ENCODE measurements around the gene LARGE2. TPM values are rescaled to one million over a fixed set of nuclear protein-coding genes. Genes with fewer than 3 reads are reported as not detected.
A peak's percentile ranks its signal among the peaks of the same experiment; 100 is the strongest.

LARGE2 gene
- under 1 TPM; 0.54 to 0.64 TPM for total RNA-seq

- Mint-ChIP-seq H3K9me3 (ENCODE audit: low read depth) (no peaks in the 10 kb centered on the region), H3K27me3 (peaks cover 19% of the 10 kb centered on the region), H3K27ac (no peak within 1 kb of the TSS), H3K4me1 (peaks cover 22% of the 10 kb centered on the region), H3K4me3 (peak within 1 kb of the TSS; percentile 42), H3K36me3 (no peaks in the 10 kb centered on the region)
- ATAC-seq (no peak), DNase-seq (no peak)
- CTCF ChIA-PET, result no interaction called here
Observed at GRCh38 chr11:45922425-45923082, at the start of gene LARGE2. Gene LARGE2 (plus strand): TSS chr11:45922656. CDS start chr11:45922883, 227 bp downstream.

GRCh38 chr11:45876401-45876800, 46.1 kb upstream of the LARGE2 start:
- CTCF ChIA-PET, result interaction anchor here (1.3 to 1.4 kb wide), 2 partner anchors 88 to 105 kb away, joined by 4 read pairs; no protein-coding TSS in a partner anchor
- H3K36me3 Mint-ChIP-seq, result peaks cover 6% of the 10 kb centered on the region
- H3K4me3 Mint-ChIP-seq, result no peak overlapping the region
- no peaks in the 10 kb centered on the region for H3K9me3 Mint-ChIP-seq (ENCODE audit: low read depth)
- ATAC-seq (no peak), DNase-seq (no peak)
- no peak overlapping the region for H3K27ac Mint-ChIP-seq
- H3K27me3 Mint-ChIP-seq, result no peaks in the 10 kb centered on the region
- H3K4me1 Mint-ChIP-seq, result no peaks in the 10 kb centered on the region

- DNase-seq (no peak), ATAC-seq (no peak)
- CTCF ChIA-PET, result no interaction called here
- no peaks in the 10 kb centered on the region for H3K4me1 Mint-ChIP-seq
- no peaks in the 10 kb centered on the region for H3K27me3 Mint-ChIP-seq
- H3K36me3 Mint-ChIP-seq, result peaks cover 5% of the 10 kb centered on the region
- no peak overlapping the region for H3K27ac Mint-ChIP-seq
- no peaks in the 10 kb centered on the region for H3K9me3 Mint-ChIP-seq (ENCODE audit: low read depth)
- H3K4me3 Mint-ChIP-seq, result no peak overlapping the region
Observed at GRCh38 chr11:45877221-45877620, 45.2 kb upstream of the LARGE2 start.

GRCh38 chr11:45877845-45878244, 44.6 kb upstream of the LARGE2 start:
- CTCF ChIA-PET, result no interaction called here
- no peaks in the 10 kb centered on the region for H3K27me3 Mint-ChIP-seq
- DNase-seq (no peak), ATAC-seq (no peak)
- peaks cover 5% of the 10 kb centered on the region for H3K36me3 Mint-ChIP-seq
- H3K27ac Mint-ChIP-seq, result no peak overlapping the region
- no peak overlapping the region for H3K4me3 Mint-ChIP-seq
- no peaks in the 10 kb centered on the region for H3K9me3 Mint-ChIP-seq (ENCODE audit: low read depth)
- H3K4me1 Mint-ChIP-seq, result no peaks in the 10 kb centered on the region

GRCh38 chr11:45879803-45880686, 42.4 kb upstream of the LARGE2 start:
- peaks cover 2% of the 10 kb centered on the region for H3K36me3 Mint-ChIP-seq
- H3K27me3 Mint-ChIP-seq, result no peaks in the 10 kb centered on the region
- H3K4me1 Mint-ChIP-seq, result peaks cover 6% of the 10 kb centered on the region
- no peak overlapping the region for H3K27ac Mint-ChIP-seq
- no peak overlapping the region for H3K4me3 Mint-ChIP-seq
- ATAC-seq (no peak), DNase-seq (no peak)
- CTCF ChIA-PET, result no interaction called here
- no peaks in the 10 kb centered on the region for H3K9me3 Mint-ChIP-seq (ENCODE audit: low read depth)

GRCh38 chr11:45880772-45881570, 41.5 kb upstream of the LARGE2 start:
- Mint-ChIP-seq H3K4me1 (peaks cover 9% of the 10 kb centered on the region), H3K27ac (no peak overlapping the region), H3K4me3 (no peak overlapping the region), H3K9me3 (ENCODE audit: low read depth) (no peaks in the 10 kb centered on the region), H3K27me3 (no peaks in the 10 kb centered on the region), H3K36me3 (no peaks in the 10 kb centered on the region)
- ATAC-seq, result no peak
- DNase-seq, result no peak
- CTCF ChIA-PET, result no interaction called here

- Mint-ChIP-seq H3K36me3 (no peaks in the 10 kb centered on the region), H3K4me3 (no peak overlapping the region), H3K4me1 (peaks cover 9% of the 10 kb centered on the region), H3K27me3 (no peaks in the 10 kb centered on the region), H3K9me3 (ENCODE audit: low read depth) (no peaks in the 10 kb centered on the region), H3K27ac (no peak overlapping the region)
- ATAC-seq, result no peak
- CTCF ChIA-PET, result no interaction called here
- no peak for DNase-seq
Observed at GRCh38 chr11:45881708-45882368, 40.6 kb upstream of the LARGE2 start.

GRCh38 chr11:45884596-45885185, 37.8 kb upstream of the LARGE2 start:
- Mint-ChIP-seq H3K36me3 (no peaks in the 10 kb centered on the region), H3K4me1 (peaks cover 9% of the 10 kb centered on the region), H3K9me3 (ENCODE audit: low read depth) (no peaks in the 10 kb centered on the region), H3K4me3 (peak overlapping the region; percentile 61), H3K27ac (no peak overlapping the region), H3K27me3 (no peaks in the 10 kb centered on the region)
- DNase-seq (no peak), ATAC-seq (no peak)
- CTCF ChIA-PET, result no interaction called here

GRCh38 chr11:45885274-45885920, 37.1 kb upstream of the LARGE2 start, which contains the start of gene MAPK8IP1:
Gene MAPK8IP1 (plus strand): TSS chr11:45885651. CDS start chr11:45885821, 170 bp downstream.
- Mint-ChIP-seq H3K27ac (no peak within 1 kb of the TSS), H3K4me1 (peaks cover 9% of the 10 kb centered on the region), H3K9me3 (ENCODE audit: low read depth) (no peaks in the 10 kb centered on the region), H3K27me3 (no peaks in the 10 kb centered on the region), H3K4me3 (peak within 1 kb of the TSS; percentile 61), H3K36me3 (no peaks in the 10 kb centered on the region)
- peak; percentile 58 for DNase-seq
- CTCF ChIA-PET, result interaction anchor here (1.0 kb wide), 1 partner anchor 121 kb away, joined by 3 read pairs; no protein-coding TSS in a partner anchor
- peak; percentile 87 for ATAC-seq

GRCh38 chr11:45885921-45886721, 36.3 kb upstream of the LARGE2 start:
- peaks cover 9% of the 10 kb centered on the region for H3K4me1 Mint-ChIP-seq
- DNase-seq (no peak), ATAC-seq (no peak)
- no peaks in the 10 kb centered on the region for H3K9me3 Mint-ChIP-seq (ENCODE audit: low read depth)
- H3K27ac Mint-ChIP-seq, result no peak overlapping the region
- H3K4me3 Mint-ChIP-seq, result no peak overlapping the region
- no peaks in the 10 kb centered on the region for H3K27me3 Mint-ChIP-seq
- H3K36me3 Mint-ChIP-seq, result no peaks in the 10 kb centered on the region
- CTCF ChIA-PET, result interaction anchor here (1.0 kb wide), 1 partner anchor 120 kb away, joined by 3 read pairs; no protein-coding TSS in a partner anchor

GRCh38 chr11:45886816-45887520, 35.5 kb upstream of the LARGE2 start:
- no peaks in the 10 kb centered on the region for H3K36me3 Mint-ChIP-seq
- peaks cover 9% of the 10 kb centered on the region for H3K4me1 Mint-ChIP-seq
- DNase-seq, result no peak
- no peaks in the 10 kb centered on the region for H3K27me3 Mint-ChIP-seq
- CTCF ChIA-PET, result no interaction called here
- no peak overlapping the region for H3K27ac Mint-ChIP-seq
- no peaks in the 10 kb centered on the region for H3K9me3 Mint-ChIP-seq (ENCODE audit: low read depth)
- no peak for ATAC-seq
- no peak overlapping the region for H3K4me3 Mint-ChIP-seq

Data from activated CD8-positive, alpha-beta memory T cell treated with anti-CD3 and anti-CD28 coated beads, Interleukin-2, amount 10 ng/mL, durations not matched to agents 7 days and 5 days (primary cell).